ENCODE data around the gene ONECUT1. TPM values are rescaled to one million over a fixed set of nuclear protein-coding genes. Genes with fewer than 3 reads are reported as not detected.

Gene ONECUT1
- total RNA-seq, 2 experiments from 2014 or later = 0.15 to 0.25 TPM

DNA sequence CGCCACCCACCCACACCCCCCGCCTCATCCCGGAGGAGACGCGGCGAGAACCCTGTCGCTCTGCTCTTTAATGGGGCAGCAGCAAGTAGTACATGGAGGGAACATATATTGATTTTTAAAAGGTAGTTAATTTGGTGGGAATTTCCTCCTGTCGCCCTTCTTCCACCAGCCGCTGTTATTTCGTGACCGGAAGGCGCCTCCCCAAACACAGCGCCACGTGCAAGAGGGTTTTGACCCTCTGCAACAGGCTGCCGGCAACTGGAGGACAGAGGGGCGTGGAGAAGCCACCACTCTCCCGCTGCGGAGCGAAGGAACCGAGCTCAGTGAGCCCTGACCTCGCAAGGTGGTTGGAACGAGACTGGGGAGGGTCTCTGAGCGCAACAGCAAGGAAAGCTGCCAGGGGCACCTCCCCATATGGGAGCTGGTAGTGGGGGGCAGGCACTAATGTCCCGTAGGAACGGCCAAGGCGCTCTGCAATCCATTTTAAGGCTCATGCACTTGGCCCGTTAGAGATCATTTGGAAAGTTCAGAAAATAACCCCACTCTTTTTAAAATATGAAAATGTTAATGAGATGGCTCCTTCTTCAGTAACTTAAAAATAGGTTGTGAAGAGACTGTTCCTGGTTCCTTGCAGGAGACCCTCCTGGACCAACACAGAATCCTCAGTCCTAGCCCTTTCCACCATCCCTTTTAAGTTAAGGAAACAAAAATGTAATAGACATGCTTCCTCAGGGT lies 4.3 kb downstream of the ONECUT1 start:
- Histone ChIP-seq H3K4me3 (ENCODE audit: low read depth, low read length, poor library complexity, severe bottlenecking) (no peak overlapping the region), H3K36me3 (ENCODE audit: insufficient read depth, low read length) (no peaks in the 10 kb centered on the region), H3K4me2 (ENCODE audit: low read length) (no peak overlapping the region), H3K79me2 (ENCODE audit: insufficient read depth, low read depth, low read length) (no peaks in the 10 kb centered on the region), H3K9me2 (ENCODE audit: insufficient read depth, low read length) (no peaks in the 10 kb centered on the region), H3K27ac (ENCODE audit: low read depth, low read length, poor library complexity, severe bottlenecking) (no peak overlapping the region), H3K9me3 (ENCODE audit: low read length) (no peaks in the 10 kb centered on the region), H3K4me1 (ENCODE audit: insufficient read depth, low read length, poor library complexity, severe bottlenecking) (peaks cover 1% of the 10 kb centered on the region), H4K20me1 (ENCODE audit: insufficient read depth, low read length) (no peaks in the 10 kb centered on the region), H2AFZ (ENCODE audit: low read length) (no peak overlapping the region)
- no TSS peak for BruUV-seq (replicated peaks)
- CTCF ChIA-PET (ENCODE audit: unreplicated experiment) = no interaction called here
- intact Hi-C loops (cut with micrococcal nuclease; ENCODE audit: unreplicated experiment) = no loop called here
- POLR2A ChIA-PET = no interaction called here
- DNase-seq (ENCODE audit: low spot score) = no peak
- TF ChIP-seq, protein P1, sequence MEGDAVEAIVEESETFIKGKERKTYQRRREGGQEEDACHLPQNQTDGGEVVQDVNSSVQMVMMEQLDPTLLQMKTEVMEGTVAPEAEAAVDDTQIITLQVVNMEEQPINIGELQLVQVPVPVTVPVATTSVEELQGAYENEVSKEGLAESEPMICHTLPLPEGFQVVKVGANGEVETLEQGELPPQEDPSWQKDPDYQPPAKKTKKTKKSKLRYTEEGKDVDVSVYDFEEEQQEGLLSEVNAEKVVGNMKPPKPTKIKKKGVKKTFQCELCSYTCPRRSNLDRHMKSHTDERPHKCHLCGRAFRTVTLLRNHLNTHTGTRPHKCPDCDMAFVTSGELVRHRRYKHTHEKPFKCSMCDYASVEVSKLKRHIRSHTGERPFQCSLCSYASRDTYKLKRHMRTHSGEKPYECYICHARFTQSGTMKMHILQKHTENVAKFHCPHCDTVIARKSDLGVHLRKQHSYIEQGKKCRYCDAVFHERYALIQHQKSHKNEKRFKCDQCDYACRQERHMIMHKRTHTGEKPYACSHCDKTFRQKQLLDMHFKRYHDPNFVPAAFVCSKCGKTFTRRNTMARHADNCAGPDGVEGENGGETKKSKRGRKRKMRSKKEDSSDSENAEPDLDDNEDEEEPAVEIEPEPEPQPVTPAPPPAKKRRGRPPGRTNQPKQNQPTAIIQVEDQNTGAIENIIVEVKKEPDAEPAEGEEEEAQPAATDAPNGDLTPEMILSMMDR (conservative IDR thresholded peaks at IDR 0.05; ENCODE audit: low read length) = no peak
- no peak for TF ChIP-seq EZH2phosphoT487 (IDR thresholded peaks at IDR 0.05; ENCODE audit: borderline replicate concordance, low read depth, low read length)

DNA sequence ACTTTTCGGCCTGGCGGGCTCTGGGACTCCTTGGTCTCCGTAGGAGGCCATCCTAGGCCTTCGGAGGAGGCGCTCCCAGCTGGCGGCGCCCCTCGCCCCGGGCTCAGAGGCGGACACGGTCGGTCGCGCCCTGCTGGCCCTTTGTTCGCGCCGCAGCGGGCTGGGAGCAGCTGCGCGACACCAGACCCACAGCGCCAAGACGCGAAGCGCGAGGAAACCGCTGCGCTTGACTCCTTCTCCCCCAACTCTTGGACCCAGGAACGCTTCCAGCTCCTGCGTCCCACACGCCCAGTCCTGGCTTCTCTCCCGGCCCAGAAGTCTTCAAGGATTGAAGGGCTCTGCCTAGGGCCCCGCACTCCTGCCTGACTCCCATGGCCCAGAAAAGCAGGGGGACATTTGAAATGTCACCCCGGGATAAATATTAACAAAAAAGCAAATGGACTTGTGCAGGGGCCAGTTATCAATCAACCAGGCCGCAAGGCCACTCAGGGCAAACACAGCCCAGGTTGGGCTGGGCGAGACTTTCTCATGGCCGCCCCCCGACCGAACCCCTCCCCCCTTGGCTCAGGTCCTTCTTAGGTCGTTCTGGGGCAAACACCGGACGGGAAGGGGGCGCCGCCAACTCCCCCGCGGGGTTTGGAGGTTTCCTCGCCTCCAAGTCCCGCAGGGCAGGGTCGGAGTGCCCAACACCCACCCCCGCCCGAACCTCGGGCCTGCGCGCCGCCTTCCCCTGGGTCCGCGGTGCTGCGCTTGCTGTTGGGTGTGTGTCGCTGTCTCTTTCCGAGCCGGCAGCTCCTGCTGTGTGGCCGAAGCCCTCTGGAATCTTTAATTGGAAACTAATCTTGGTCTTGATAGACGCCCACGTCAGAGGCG lies 5.1 kb downstream of the ONECUT1 start:
- ChIA-PET CTCF (ENCODE audit: unreplicated experiment) (no interaction called here), POLR2A (no interaction called here)
- H3K4me2 ChIP-seq (ENCODE audit: low read length) = no peak overlapping the region
- H3K4me3 ChIP-seq (ENCODE audit: low read depth, low read length, poor library complexity, severe bottlenecking) = no peak overlapping the region
- intact Hi-C loops (cut with micrococcal nuclease; ENCODE audit: unreplicated experiment) = loop anchor here (5.0 kb wide), 1 partner anchor 932 kb away; no protein-coding TSS in a partner anchor
- no peak for DNase-seq (ENCODE audit: low spot score)
- no peak overlapping the region for H3K27ac ChIP-seq (ENCODE audit: low read depth, low read length, poor library complexity, severe bottlenecking)
- H3K79me2 ChIP-seq (ENCODE audit: insufficient read depth, low read depth, low read length) = no peaks in the 10 kb centered on the region
- BruUV-seq (replicated peaks) = no TSS peak
- no peaks in the 10 kb centered on the region for H3K9me2 ChIP-seq (ENCODE audit: insufficient read depth, low read length)
- H4K20me1 ChIP-seq (ENCODE audit: insufficient read depth, low read length) = no peaks in the 10 kb centered on the region
- no peaks in the 10 kb centered on the region for H3K36me3 ChIP-seq (ENCODE audit: insufficient read depth, low read length)
- H3K4me1 ChIP-seq (ENCODE audit: insufficient read depth, low read length, poor library complexity, severe bottlenecking) = peaks cover 7% of the 10 kb centered on the region
- H2AFZ ChIP-seq (ENCODE audit: low read length) = no peak overlapping the region
- H3K9me3 ChIP-seq (ENCODE audit: low read length) = no peaks in the 10 kb centered on the region
- TF ChIP-seq, protein P1 (conservative IDR thresholded peaks at IDR 0.05; ENCODE audit: low read length) = no peak
- no peak for TF ChIP-seq EZH2phosphoT487 (IDR thresholded peaks at IDR 0.05; ENCODE audit: borderline replicate concordance, low read depth, low read length)

All from OCI-LY7 (cell line).